Neural cell (in vitro differentiated cells): Measurements from ENCODE around the gene SERTAD2. TPM values are rescaled to one million over a fixed set of nuclear protein-coding genes. Genes with fewer than 3 reads are reported as not detected.

Experiments used
- H2AFZ ChIP-seq: fragments of 200-600, 300-800 bp; sonication (generic), shearing (Covaris generic); 2 replicates; pipeline ENCODE4 v1.6.0; 2014; ENCODE audit warnings: low read depth, mild to moderate bottlenecking, antibody characterized with exemption, low read length, moderate library complexity
- H3F3A ChIP-seq: fragments of 200-600 bp; shearing (Covaris generic); 2 replicates; pipeline ENCODE4 v1.6.1; 2016; ENCODE audit warnings: mild to moderate bottlenecking, moderate library complexity, mixed read lengths, antibody characterized with exemption, low read length; ENCODE audit not compliant: insufficient read depth, poor library complexity, severe bottlenecking
- H3K27ac ChIP-seq: fragments of 200-600, 300-800 bp; sonication (generic), shearing (Covaris generic); 2 replicates; pipeline ENCODE4 v1.5.1; 2014; ENCODE audit warnings: mild to moderate bottlenecking, low read length, moderate library complexity
- H3K27me3 ChIP-seq: fragments of 300-800, 200-600 bp; sonication (generic), shearing (Covaris generic); 2 replicates; pipeline ENCODE4 v1.6.0; 2014; ENCODE audit warnings: mild to moderate bottlenecking, low read depth, low read length, moderate library complexity; ENCODE audit not compliant: insufficient read depth
- H3K36me3 ChIP-seq: fragments of 300-800, 200-600 bp; sonication (generic), shearing (Covaris generic); 2 replicates; pipeline ENCODE4 v1.5.1; 2014; ENCODE audit warnings: mild to moderate bottlenecking, antibody characterized with exemption, low read length, moderate library complexity; ENCODE audit not compliant: insufficient read depth
- H3K4me2 ChIP-seq: fragments of 300-800, 200-600 bp; sonication (generic), shearing (Covaris generic); 2 replicates; pipeline ENCODE4 v1.6.0; 2014; ENCODE audit warnings: mild to moderate bottlenecking, low read length
- H3K4me3 ChIP-seq: fragments of 300-800, 200-600 bp; sonication (generic), shearing (Covaris generic); 2 replicates; pipeline ENCODE4 v1.5.1; 2014; ENCODE audit warnings: mild to moderate bottlenecking, low read length, moderate library complexity
- H3K79me2 ChIP-seq: fragments of 200-600 bp; shearing (Covaris generic); replicated peaks from 2 replicates; pipeline ENCODE4 v1.6.0; 2014; ENCODE audit warnings: mild to moderate bottlenecking, low read length, moderate library complexity; ENCODE audit not compliant: insufficient read depth
- H3K9ac ChIP-seq: fragments of 300-800, 200-600 bp; sonication (generic), shearing (Covaris generic); 2 replicates; pipeline ENCODE4 v1.6.1; 2016; ENCODE audit warnings: mild to moderate bottlenecking, low read length, mixed read lengths
- H3K9me2 ChIP-seq: fragments of 200-600 bp; shearing (Covaris generic); 2 replicates; pipeline ENCODE4 v1.6.1; 2016; ENCODE audit warnings: mild to moderate bottlenecking, low read length, mixed read lengths; ENCODE audit not compliant: insufficient read depth
- H3K9me3 ChIP-seq: fragments of 200-600, 300-800 bp; sonication (generic), shearing (Covaris generic); 2 replicates; pipeline ENCODE4 v1.6.1; 2016; ENCODE audit warnings: mild to moderate bottlenecking, mixed run types, low read length, moderate library complexity, mixed read lengths
- H4K20me1 ChIP-seq: fragments of 200-600 bp; shearing (Covaris generic); 2 replicates; pipeline ENCODE4 v1.6.1; 2016; ENCODE audit warnings: mild to moderate bottlenecking, mixed run types; ENCODE audit not compliant: insufficient read depth
- CTCF ChIP-seq: fragments of 450-650 bp; IDR thresholded peaks from 2 replicates; pipeline ENCODE4 v1.5.1; 2014; ENCODE audit warnings: antibody characterized with exemption, mild to moderate bottlenecking, moderate library complexity; ENCODE audit not compliant: poor library complexity, severe bottlenecking
- EP300 ChIP-seq: fragments of 450-650 bp; conservative IDR thresholded peaks from 2 replicates; pipeline ENCODE4 v1.6.1; 2014; ENCODE audit warnings: antibody characterized with exemption, mild to moderate bottlenecking, moderate library complexity; ENCODE audit not compliant: poor library complexity, severe bottlenecking
- EZH2 ChIP-seq: fragments of 200-600, 300-800 bp; shearing (Covaris generic), sonication (generic); IDR thresholded peaks from 2 replicates; pipeline ENCODE4 v1.6.1; 2014; ENCODE audit warnings: antibody characterized with exemption, low read length, borderline replicate concordance, mild to moderate bottlenecking; ENCODE audit not compliant: insufficient read depth, poor library complexity, severe bottlenecking
- MXI1 ChIP-seq: fragments of 450-650 bp; conservative IDR thresholded peaks from 2 replicates; pipeline ENCODE4 v1.6.1; 2014; ENCODE audit warnings: antibody characterized with exemption, mild to moderate bottlenecking; ENCODE audit not compliant: poor library complexity, severe bottlenecking
- POLR2AphosphoS5 ChIP-seq: IDR thresholded peaks from 2 replicates; pipeline ENCODE4 v1.6.1; 2012
- RAD21 ChIP-seq: fragments of 450-650 bp; conservative IDR thresholded peaks from 2 replicates; pipeline ENCODE4 v1.6.1; 2014; ENCODE audit warnings: antibody characterized with exemption, mild to moderate bottlenecking, moderate library complexity
- REST ChIP-seq: IDR thresholded peaks from 2 replicates; pipeline ENCODE4 v1.6.1; 2012; ENCODE audit warnings: borderline replicate concordance
- SMC3 ChIP-seq: fragments of 450-650 bp; conservative IDR thresholded peaks from 2 replicates; pipeline ENCODE4 v1.6.1; 2014; ENCODE audit warnings: antibody characterized with exemption, mild to moderate bottlenecking, moderate library complexity; ENCODE audit not compliant: poor library complexity
- TAF1 ChIP-seq: IDR thresholded peaks from 2 replicates; pipeline ENCODE4 v1.6.1; 2012; ENCODE audit warnings: low read depth
- polyA plus RNA-seq: library from polyadenylated mRNA; depleted of rRNA; stranded (reverse); fragments of >200 nt; gene quantifications from 2 replicates; pipeline ENCODE4 v1.2.3, GENCODE V29; 2014

SERTAD2 gene
- polyA plus RNA-seq, 1 donor from 2014 or later = 4.7 TPM

- no peaks in the 10 kb centered on the region for H3K9me3 ChIP-seq
- H3K27me3 ChIP-seq = no peaks in the 10 kb centered on the region
- H3K27ac ChIP-seq = no peak overlapping the region
- H3K4me2 ChIP-seq = no peak overlapping the region
- H3K79me2 ChIP-seq = no peaks in the 10 kb centered on the region
- TF ChIP-seq POLR2AphosphoS5 (no peak), TAF1 (no peak), RAD21 (no peak), EZH2 (no peak), REST (no peak), MXI1 (no peak), SMC3 (no peak), CTCF (no peak), EP300 (no peak)
- peaks cover 3% of the 10 kb centered on the region for H3F3A ChIP-seq
- H4K20me1 ChIP-seq = no peaks in the 10 kb centered on the region
- no peaks in the 10 kb centered on the region for H3K9me2 ChIP-seq
- H3K9ac ChIP-seq = no peak overlapping the region
- no peak overlapping the region for H2AFZ ChIP-seq
- no peak overlapping the region for H3K4me3 ChIP-seq
- H3K36me3 ChIP-seq = no peaks in the 10 kb centered on the region
Observed at GRCh38 chr2:64659252-64659651, 5.5 kb upstream of the SERTAD2 start.

- Histone ChIP-seq H3K27ac (no peak overlapping the region), H2AFZ (no peak overlapping the region), H3K36me3 (no peaks in the 10 kb centered on the region), H3K9ac (no peak overlapping the region), H3K27me3 (no peaks in the 10 kb centered on the region), H3K4me2 (no peak overlapping the region), H3K9me3 (no peaks in the 10 kb centered on the region), H3K79me2 (no peaks in the 10 kb centered on the region), H3F3A (peaks cover 3% of the 10 kb centered on the region), H3K9me2 (no peaks in the 10 kb centered on the region), H3K4me3 (no peak overlapping the region), H4K20me1 (no peaks in the 10 kb centered on the region)
- TF ChIP-seq TAF1 (no peak), SMC3 (no peak), REST (no peak), CTCF (no peak), EZH2 (no peak), MXI1 (no peak)
Observed at GRCh38 chr2:64658269-64658668, 4.6 kb upstream of the SERTAD2 start.
